Astrocyte of the cerebellum (primary cell): ENCODE measurements around the gene TAF4B.

Source experiments
- DNase-seq: peaks from one replicate; pipeline ENCODE4 v3.0.0-alpha.2; 2011; ENCODE audit warnings: low read depth
- H3K4me3 ChIP-seq: 2 replicates; pipeline ENCODE4 v1.5.1; 2011; ENCODE audit warnings: mild to moderate bottlenecking, low read depth, low read length, moderate library complexity
- in situ Hi-C: cut with HindIII; loops from 2 replicates; pipeline ENCODE4 v1.10.0; 2017; ENCODE audit warnings: low sequenced_read_pairs
- TF ChIP-seq, protein P1 (sequence below): IDR thresholded peaks from 2 replicates; pipeline ENCODE4 v1.5.1; 2012; ENCODE audit warnings: low read length, low read depth, moderate library complexity, mild to moderate bottlenecking; ENCODE audit errors: missing control alignments

Gene TAF4B

GRCh38 chr18:26336572-26336971, 110.3 kb downstream of the TAF4B start:
- no peak overlapping the region for H3K4me3 ChIP-seq
- in situ Hi-C loops: no loop called here
- TF ChIP-seq, protein P1, sequence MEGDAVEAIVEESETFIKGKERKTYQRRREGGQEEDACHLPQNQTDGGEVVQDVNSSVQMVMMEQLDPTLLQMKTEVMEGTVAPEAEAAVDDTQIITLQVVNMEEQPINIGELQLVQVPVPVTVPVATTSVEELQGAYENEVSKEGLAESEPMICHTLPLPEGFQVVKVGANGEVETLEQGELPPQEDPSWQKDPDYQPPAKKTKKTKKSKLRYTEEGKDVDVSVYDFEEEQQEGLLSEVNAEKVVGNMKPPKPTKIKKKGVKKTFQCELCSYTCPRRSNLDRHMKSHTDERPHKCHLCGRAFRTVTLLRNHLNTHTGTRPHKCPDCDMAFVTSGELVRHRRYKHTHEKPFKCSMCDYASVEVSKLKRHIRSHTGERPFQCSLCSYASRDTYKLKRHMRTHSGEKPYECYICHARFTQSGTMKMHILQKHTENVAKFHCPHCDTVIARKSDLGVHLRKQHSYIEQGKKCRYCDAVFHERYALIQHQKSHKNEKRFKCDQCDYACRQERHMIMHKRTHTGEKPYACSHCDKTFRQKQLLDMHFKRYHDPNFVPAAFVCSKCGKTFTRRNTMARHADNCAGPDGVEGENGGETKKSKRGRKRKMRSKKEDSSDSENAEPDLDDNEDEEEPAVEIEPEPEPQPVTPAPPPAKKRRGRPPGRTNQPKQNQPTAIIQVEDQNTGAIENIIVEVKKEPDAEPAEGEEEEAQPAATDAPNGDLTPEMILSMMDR: no peak

GRCh38 chr18:26342646-26343045, 116.4 kb downstream of the TAF4B start:
- no peak for DNase-seq
- TF ChIP-seq, protein P1: no peak
- no peak overlapping the region for H3K4me3 ChIP-seq
- in situ Hi-C loops: no loop called here

More at GRCh38 chr18:26336572-26336971, 110.3 kb downstream of the TAF4B start:
- DNase-seq: no peak

DNA sequence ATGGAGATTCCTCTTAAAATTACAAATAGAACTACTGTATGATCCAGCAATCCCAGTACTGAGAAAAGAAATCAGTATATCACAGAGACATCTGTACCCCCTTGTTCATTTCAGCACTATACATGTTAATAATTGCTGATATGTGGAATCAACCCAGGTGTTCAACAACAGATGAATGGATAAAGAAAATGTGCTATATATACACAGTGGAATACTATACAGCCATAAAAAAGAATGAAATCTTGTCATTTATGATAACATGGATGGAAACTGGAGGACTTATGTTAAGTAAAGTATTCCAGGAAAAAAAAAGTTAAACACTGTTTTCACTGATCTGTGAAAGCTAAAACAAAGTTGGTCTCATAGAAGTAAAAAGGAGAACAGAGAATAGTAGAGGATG, 124.7 kb downstream of the TAF4B start:
- no peak for DNase-seq
- in situ Hi-C loops: no loop called here
- TF ChIP-seq, protein P1: no peak

DNA sequence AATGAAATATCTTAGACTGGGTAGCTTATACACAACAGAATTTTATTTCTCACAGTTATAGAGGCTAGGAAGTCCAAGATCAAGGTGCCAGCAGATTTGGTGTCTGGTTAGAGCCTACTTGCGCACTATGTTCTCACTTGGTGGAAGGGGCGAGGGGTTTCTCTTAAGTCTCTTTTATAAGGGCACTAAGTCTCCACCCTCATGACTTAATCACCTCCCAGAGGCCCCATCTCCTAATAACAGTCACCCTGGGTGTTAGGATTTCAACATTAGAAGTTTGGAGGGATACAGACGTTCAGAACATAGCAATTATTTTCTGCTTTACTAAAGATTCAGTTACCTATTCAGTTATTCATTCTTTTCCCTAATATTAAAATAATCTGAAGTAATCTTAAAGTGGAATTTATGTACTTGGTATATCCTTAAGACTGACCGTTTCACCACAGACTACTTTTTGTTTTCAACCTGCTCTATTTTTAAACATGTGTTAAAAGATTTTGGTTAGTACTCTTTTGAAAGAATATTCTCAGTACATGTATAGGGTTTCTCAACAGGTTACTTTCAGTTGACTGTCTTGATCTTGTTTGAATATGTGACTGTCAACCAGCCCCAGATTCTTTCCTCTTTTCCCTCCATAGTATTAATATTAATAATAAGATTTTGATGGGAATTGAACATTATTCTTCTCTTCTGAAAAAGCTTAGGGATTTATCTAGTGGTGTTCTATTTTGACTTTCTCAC, 130.0 kb downstream of the TAF4B start:
- TF ChIP-seq, protein P1: no peak
- H3K4me3 ChIP-seq: no peak overlapping the region
- DNase-seq: no peak
- in situ Hi-C loops: no loop called here

More for the DNA sequence above, 124.7 kb downstream of the TAF4B start:
- H3K4me3 ChIP-seq: no peak overlapping the region

- TF ChIP-seq, protein P1: no peak
- no peak for DNase-seq
- in situ Hi-C loops: no loop called here
- H3K4me3 ChIP-seq: no peak overlapping the region
Measured at GRCh38 chr18:26357960-26358359, 131.7 kb downstream of the TAF4B start.

GRCh38 chr18:26362021-26362420, 135.8 kb downstream of the TAF4B start:
- in situ Hi-C loops: no loop called here
- DNase-seq: no peak
- H3K4me3 ChIP-seq: no peak overlapping the region
- TF ChIP-seq, protein P1: no peak
